HUES6 (cell line): ENCODE results near the gene SCGB1A1.
"Not testable (repeated sequence)": the region's sequence is repeated elsewhere in the genome, so short reads cannot be mapped to it uniquely, and the experiment has no call there.

Experiments used
- H3K27ac ChIP-seq: 2 replicates; pipeline ENCODE4 v1.7.0; 2013; ENCODE audit warnings: low read depth, mild to moderate bottlenecking, low read length, inconsistent platforms
- H3K27me3 ChIP-seq: 2 replicates; pipeline ENCODE4 v1.6.1; 2013; ENCODE audit warnings: low read length; ENCODE audit not compliant: control insufficient read depth, insufficient read depth
- H3K36me3 ChIP-seq: 2 replicates; pipeline ENCODE4 v1.6.1; 2013; ENCODE audit warnings: low read length; ENCODE audit not compliant: control insufficient read depth, insufficient read depth
- H3K4me1 ChIP-seq: 2 replicates; pipeline ENCODE4 v1.6.1; 2013; ENCODE audit warnings: low read length; ENCODE audit not compliant: control insufficient read depth, insufficient read depth
- H3K4me3 ChIP-seq: 2 replicates; pipeline ENCODE4 v1.5.1; 2013; ENCODE audit warnings: low read depth, low read length
- H3K9ac ChIP-seq: one replicate; pipeline ENCODE4 v1.6.1; 2013; ENCODE audit warnings: mild to moderate bottlenecking, low read length
- H3K9me3 ChIP-seq: 2 replicates; pipeline ENCODE4 v1.6.1; 2013; ENCODE audit warnings: low read depth, low read length; ENCODE audit not compliant: control insufficient read depth, insufficient read depth

The SCGB1A1 gene

GRCh38 chr11:62418733-62419132 is at the start of gene SCGB1A1:
SCGB1A1 (plus strand) TSS chr11:62419033; CDS start chr11:62419096, 63 bp downstream.
- Histone ChIP-seq H3K27ac (no peak within 1 kb of the TSS), H3K9ac (no peak within 1 kb of the TSS), H3K4me1 (peaks cover 4% of the 10 kb centered on the region; the same call in 1 of the 2 replicates)

GRCh38 chr11:62370743-62371440 is 47.9 kb upstream of the SCGB1A1 start:
- H3K4me1 ChIP-seq, result peaks cover 11% of the 10 kb centered on the region; the same call in 1 of the 2 replicates
- no peaks in the 10 kb centered on the region for H3K36me3 ChIP-seq
- no peaks in the 10 kb centered on the region for H3K9me3 ChIP-seq
- H3K4me3 ChIP-seq, result no peak overlapping the region
- no peak overlapping the region for H3K27ac ChIP-seq
- no peaks in the 10 kb centered on the region for H3K27me3 ChIP-seq
- no peak overlapping the region for H3K9ac ChIP-seq

More at GRCh38 chr11:62418733-62419132, at the start of gene SCGB1A1:
- Histone ChIP-seq H3K9me3 (no peaks in the 10 kb centered on the region), H3K36me3 (no peaks in the 10 kb centered on the region), H3K27me3 (peaks cover 11% of the 10 kb centered on the region), H3K4me3 (no peak within 1 kb of the TSS)

- Histone ChIP-seq H3K4me3 (no peak overlapping the region), H3K4me1 (peaks cover 11% of the 10 kb centered on the region; the same call in 1 of the 2 replicates)
These were observed 46.0 kb upstream of the SCGB1A1 start for GRCh38 chr11:62372871-62373270.

GRCh38 chr11:62373464-62374119 is 45.2 kb upstream of the SCGB1A1 start:
- no peaks in the 10 kb centered on the region for H3K36me3 ChIP-seq
- H3K27ac ChIP-seq, result no peak overlapping the region
- H3K9me3 ChIP-seq, result no peaks in the 10 kb centered on the region

More at GRCh38 chr11:62372871-62373270, 46.0 kb upstream of the SCGB1A1 start:
- H3K27ac ChIP-seq, result no peak overlapping the region
- no peaks in the 10 kb centered on the region for H3K9me3 ChIP-seq
- H3K36me3 ChIP-seq, result no peaks in the 10 kb centered on the region
- no peak overlapping the region for H3K9ac ChIP-seq
- H3K27me3 ChIP-seq, result no peaks in the 10 kb centered on the region

GRCh38 chr11:62374801-62375200 is 44.0 kb upstream of the SCGB1A1 start:
- Histone ChIP-seq H3K27ac (no peak overlapping the region), H3K36me3 (no peaks in the 10 kb centered on the region), H3K4me3 (no peak overlapping the region), H3K27me3 (no peaks in the 10 kb centered on the region), H3K9me3 (no peaks in the 10 kb centered on the region), H3K4me1 (peaks cover 8% of the 10 kb centered on the region; the same call in 1 of the 2 replicates), H3K9ac (no peak overlapping the region)

More at GRCh38 chr11:62373464-62374119, 45.2 kb upstream of the SCGB1A1 start:
- Histone ChIP-seq H3K4me1 (peaks cover 8% of the 10 kb centered on the region; the same call in 1 of the 2 replicates), H3K4me3 (no peak overlapping the region), H3K27me3 (no peaks in the 10 kb centered on the region), H3K9ac (no peak overlapping the region)

- H3K27me3 ChIP-seq, H3K27ac ChIP-seq: not testable (repeated sequence)
These were observed 40.3 kb upstream of the SCGB1A1 start for GRCh38 chr11:62378459-62379063.

GRCh38 chr11:62379586-62379985 is 39.2 kb upstream of the SCGB1A1 start:
- not testable (repeated sequence) for H3K9ac ChIP-seq, H3K9me3 ChIP-seq, H3K27me3 ChIP-seq, H3K4me3 ChIP-seq, H3K27ac ChIP-seq, H3K36me3 ChIP-seq
- H3K4me1 ChIP-seq, result peaks cover 12% of the 10 kb centered on the region; the same call in 1 of the 2 replicates

More at GRCh38 chr11:62378459-62379063, 40.3 kb upstream of the SCGB1A1 start:
- H3K4me1 ChIP-seq, result peaks cover 18% of the 10 kb centered on the region; the same call in 1 of the 2 replicates
- H3K9me3 ChIP-seq, H3K9ac ChIP-seq, H3K36me3 ChIP-seq, H3K4me3 ChIP-seq: not testable (repeated sequence)

GRCh38 chr11:62380821-62381245 is 38.0 kb upstream of the SCGB1A1 start:
- not testable (repeated sequence) for H3K9ac ChIP-seq, H3K27ac ChIP-seq, H3K4me3 ChIP-seq, H3K27me3 ChIP-seq, H3K9me3 ChIP-seq, H3K36me3 ChIP-seq
- H3K4me1 ChIP-seq, result peaks cover 12% of the 10 kb centered on the region; the same call in 1 of the 2 replicates

GRCh38 chr11:62383822-62384221 is 35.0 kb upstream of the SCGB1A1 start:
- H3K9me3 ChIP-seq, result no peaks in the 10 kb centered on the region
- no peak overlapping the region for H3K4me3 ChIP-seq
- H3K27ac ChIP-seq, result no peak overlapping the region

GRCh38 chr11:62386083-62386482 is 32.8 kb upstream of the SCGB1A1 start:
- H3K4me3 ChIP-seq, H3K4me1 ChIP-seq, H3K27me3 ChIP-seq: not testable (repeated sequence)

More at GRCh38 chr11:62383822-62384221, 35.0 kb upstream of the SCGB1A1 start:
- Histone ChIP-seq H3K36me3 (no peaks in the 10 kb centered on the region), H3K27me3 (no peaks in the 10 kb centered on the region), H3K4me1 (peaks cover 12% of the 10 kb centered on the region; the same call in 1 of the 2 replicates), H3K9ac (no peak overlapping the region)

GRCh38 chr11:62387381-62387780 is 31.5 kb upstream of the SCGB1A1 start:
- H3K4me3 ChIP-seq, result no peak overlapping the region
- no peaks in the 10 kb centered on the region for H3K36me3 ChIP-seq
- no peaks in the 10 kb centered on the region for H3K9me3 ChIP-seq
- H3K4me1 ChIP-seq, result peaks cover 1% of the 10 kb centered on the region; the same call in 1 of the 2 replicates
- H3K9ac ChIP-seq, result no peak overlapping the region
- no peaks in the 10 kb centered on the region for H3K27me3 ChIP-seq
- H3K27ac ChIP-seq, result no peak overlapping the region

More at GRCh38 chr11:62386083-62386482, 32.8 kb upstream of the SCGB1A1 start:
- H3K9ac ChIP-seq, H3K36me3 ChIP-seq, H3K27ac ChIP-seq, H3K9me3 ChIP-seq: not testable (repeated sequence)
